MM.1S (cell line): ENCODE measurements around the gene DCTN3.
A peak's percentile ranks its signal among the peaks of the same experiment; 100 is the strongest.

Source experiments
- DNase-seq: peaks from one replicate; pipeline ENCODE4 v3.0.0-alpha.2; 2015
- H2AFZ ChIP-seq: fragments of 300-600 bp; sonication (generic); 2 replicates; pipeline ENCODE4 v1.6.0; 2016; ENCODE audit warnings: antibody characterized with exemption, low read length
- H3F3A ChIP-seq: fragments of 300-600 bp; sonication (generic); 2 replicates; pipeline ENCODE4 v1.6.1; 2016; ENCODE audit warnings: mild to moderate bottlenecking, antibody characterized with exemption, low read length, moderate library complexity, mixed read lengths; ENCODE audit not compliant: insufficient read depth
- H3K27ac ChIP-seq: fragments of 300-600 bp; sonication (generic); 2 replicates; pipeline ENCODE4 v1.5.1; 2016; ENCODE audit warnings: mild to moderate bottlenecking, low read length
- H3K27me3 ChIP-seq: fragments of 300-600 bp; sonication (generic); replicated peaks from 2 replicates; pipeline ENCODE4 v1.6.0; 2016; ENCODE audit warnings: low read length; ENCODE audit not compliant: insufficient read depth
- H3K36me3 ChIP-seq: fragments of 300-600 bp; sonication (generic); replicated peaks from 2 replicates; pipeline ENCODE4 v1.6.1; 2016; ENCODE audit warnings: mild to moderate bottlenecking, low read length, mixed read lengths; ENCODE audit not compliant: insufficient read depth
- H3K4me1 ChIP-seq: fragments of 300-600 bp; sonication (generic); 2 replicates; pipeline ENCODE4 v1.6.1; 2016; ENCODE audit warnings: low read length, mixed read lengths
- H3K4me2 ChIP-seq: fragments of 300-600 bp; sonication (generic); 2 replicates; pipeline ENCODE4 v1.6.0; 2016; ENCODE audit warnings: low read depth, low read length
- H3K4me3 ChIP-seq: fragments of 300-600 bp; sonication (generic); 2 replicates; pipeline ENCODE4 v1.5.1; 2016; ENCODE audit warnings: low read length, mixed read lengths
- H3K79me2 ChIP-seq: fragments of 300-600 bp; sonication (generic); 2 replicates; pipeline ENCODE4 v1.6.1; 2016; ENCODE audit warnings: mixed run types, low read length, mixed read lengths
- H3K9ac ChIP-seq: fragments of 300-600 bp; sonication (generic); 2 replicates; pipeline ENCODE4 v1.6.1; 2016; ENCODE audit warnings: low read length, mixed read lengths
- H3K9me2 ChIP-seq: fragments of 300-600 bp; sonication (generic); replicated peaks from 2 replicates; pipeline ENCODE4 v1.6.1; 2016; ENCODE audit warnings: mild to moderate bottlenecking, low read length, mixed read lengths; ENCODE audit not compliant: insufficient read depth
- H3K9me3 ChIP-seq: fragments of 300-600 bp; sonication (generic); replicated peaks from 2 replicates; pipeline ENCODE4 v1.6.1; 2016; ENCODE audit warnings: mild to moderate bottlenecking, low read length, mixed read lengths; ENCODE audit not compliant: insufficient read depth
- H4K20me1 ChIP-seq: fragments of 300-600 bp; sonication (generic); 2 replicates; pipeline ENCODE4 v1.6.1; 2016; ENCODE audit warnings: mild to moderate bottlenecking, low read length, moderate library complexity, mixed read lengths; ENCODE audit not compliant: insufficient read depth
- EZH2 ChIP-seq: fragments of 300-600 bp; sonication (generic); optimal IDR thresholded peaks from 2 replicates; pipeline ENCODE3; 2017; ENCODE audit warnings: low read depth, mild to moderate bottlenecking, antibody characterized with exemption, low read length, mixed read lengths
- EZH2phosphoT487 ChIP-seq: fragments of 300-600 bp; sonication (generic); IDR thresholded peaks from 2 replicates; pipeline ENCODE4 v1.6.1; 2018; ENCODE audit warnings: antibody characterized with exemption, low read length
- TF ChIP-seq, protein P1 (sequence below): fragments of 300-600 bp; sonication (generic); IDR thresholded peaks from 2 replicates; pipeline ENCODE4 v1.5.1; 2016; ENCODE audit warnings: antibody characterized with exemption, low read length, mixed read lengths

The DCTN3 gene

GRCh38 chr9:34664281-34665066 is 44.2 kb upstream of the DCTN3 start:
- H3K9ac ChIP-seq: peak overlapping the region; percentile 61; the same call in 1 of the 2 replicates
- peak overlapping the region; percentile 98 for H3K4me2 ChIP-seq
- no peaks in the 10 kb centered on the region for H3K27me3 ChIP-seq
- peaks cover 17% of the 10 kb centered on the region for H3F3A ChIP-seq
- H3K79me2 ChIP-seq: no peaks in the 10 kb centered on the region
- H3K4me1 ChIP-seq: peaks cover 9% of the 10 kb centered on the region; the same call in 1 of the 2 replicates
- H2AFZ ChIP-seq: peak overlapping the region; percentile 94
- H3K27ac ChIP-seq: peak overlapping the region; percentile 50; the same call in 1 of the 2 replicates
- H3K4me3 ChIP-seq: peak overlapping the region; percentile 67
- TF ChIP-seq EZH2phosphoT487 (no peak), EZH2 (no peak)
- TF ChIP-seq, protein P1, sequence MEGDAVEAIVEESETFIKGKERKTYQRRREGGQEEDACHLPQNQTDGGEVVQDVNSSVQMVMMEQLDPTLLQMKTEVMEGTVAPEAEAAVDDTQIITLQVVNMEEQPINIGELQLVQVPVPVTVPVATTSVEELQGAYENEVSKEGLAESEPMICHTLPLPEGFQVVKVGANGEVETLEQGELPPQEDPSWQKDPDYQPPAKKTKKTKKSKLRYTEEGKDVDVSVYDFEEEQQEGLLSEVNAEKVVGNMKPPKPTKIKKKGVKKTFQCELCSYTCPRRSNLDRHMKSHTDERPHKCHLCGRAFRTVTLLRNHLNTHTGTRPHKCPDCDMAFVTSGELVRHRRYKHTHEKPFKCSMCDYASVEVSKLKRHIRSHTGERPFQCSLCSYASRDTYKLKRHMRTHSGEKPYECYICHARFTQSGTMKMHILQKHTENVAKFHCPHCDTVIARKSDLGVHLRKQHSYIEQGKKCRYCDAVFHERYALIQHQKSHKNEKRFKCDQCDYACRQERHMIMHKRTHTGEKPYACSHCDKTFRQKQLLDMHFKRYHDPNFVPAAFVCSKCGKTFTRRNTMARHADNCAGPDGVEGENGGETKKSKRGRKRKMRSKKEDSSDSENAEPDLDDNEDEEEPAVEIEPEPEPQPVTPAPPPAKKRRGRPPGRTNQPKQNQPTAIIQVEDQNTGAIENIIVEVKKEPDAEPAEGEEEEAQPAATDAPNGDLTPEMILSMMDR: peak; percentile 100
- H3K9me2 ChIP-seq: no peaks in the 10 kb centered on the region
- H4K20me1 ChIP-seq: no peaks in the 10 kb centered on the region
- no peaks in the 10 kb centered on the region for H3K9me3 ChIP-seq
- DNase-seq: peak; percentile 84
- H3K36me3 ChIP-seq: no peaks in the 10 kb centered on the region

DNA sequence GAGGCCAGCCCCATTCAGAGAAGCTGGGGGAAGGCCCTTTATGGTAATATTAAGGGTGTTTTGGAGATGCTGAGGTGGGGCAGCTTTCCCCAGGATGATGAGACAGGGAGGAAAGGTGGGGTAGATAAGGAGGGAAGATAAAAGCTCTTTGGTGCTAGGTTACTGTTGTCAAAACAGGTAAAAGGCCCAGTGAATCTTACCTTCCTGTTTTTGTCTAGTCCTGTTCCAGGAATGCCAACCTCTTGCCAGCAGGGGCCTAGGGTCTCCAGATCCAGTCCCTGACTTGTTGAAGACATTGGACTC is 43.0 kb upstream of the DCTN3 start:
- no peak overlapping the region for H2AFZ ChIP-seq
- no peak overlapping the region for H3K4me3 ChIP-seq
- H3F3A ChIP-seq: peaks cover 17% of the 10 kb centered on the region
- H3K27me3 ChIP-seq: no peaks in the 10 kb centered on the region
- no peak for TF ChIP-seq EZH2phosphoT487
- no peak for TF ChIP-seq EZH2
- TF ChIP-seq, protein P1: no peak
- DNase-seq: no peak
- H3K27ac ChIP-seq: no peak overlapping the region
- no peaks in the 10 kb centered on the region for H3K9me2 ChIP-seq
- H3K9ac ChIP-seq: no peak overlapping the region
- H4K20me1 ChIP-seq: no peaks in the 10 kb centered on the region
- H3K4me2 ChIP-seq: no peak overlapping the region
- H3K4me1 ChIP-seq: peaks cover 9% of the 10 kb centered on the region; the same call in 1 of the 2 replicates
- no peaks in the 10 kb centered on the region for H3K9me3 ChIP-seq
- H3K36me3 ChIP-seq: no peaks in the 10 kb centered on the region
- H3K79me2 ChIP-seq: no peaks in the 10 kb centered on the region

- Histone ChIP-seq H3K4me3 (no peak within 1 kb of the TSS), H3F3A (peaks cover 17% of the 10 kb centered on the region), H3K27me3 (no peaks in the 10 kb centered on the region), H4K20me1 (no peaks in the 10 kb centered on the region), H3K36me3 (no peaks in the 10 kb centered on the region), H3K4me1 (peaks cover 9% of the 10 kb centered on the region; the same call in 1 of the 2 replicates), H3K27ac (no peak within 1 kb of the TSS), H2AFZ (no peak within 1 kb of the TSS), H3K4me2 (no peak within 1 kb of the TSS), H3K9ac (no peak within 1 kb of the TSS), H3K9me2 (no peaks in the 10 kb centered on the region), H3K9me3 (no peaks in the 10 kb centered on the region), H3K79me2 (no peaks in the 10 kb centered on the region)
- DNase-seq: no peak
- TF ChIP-seq EZH2phosphoT487 (no peak), EZH2 (no peak)
- TF ChIP-seq, protein P1: no peak
Measured at GRCh38 chr9:34662526-34663302, 42.4 kb upstream of the DCTN3 start, which contains the start of gene CCL27. Gene CCL27 (minus strand): TSS chr9:34662657. CDS start chr9:34662633, 24 bp downstream.
